ENCODE data around the gene FBXW11.
"Not testable (repeated sequence)": the region's sequence is repeated elsewhere in the genome, so short reads cannot be mapped to it uniquely, and the experiment has no call there.

FBXW11 gene

GRCh38 chr5:171913987-171914273, 92.5 kb downstream of the FBXW11 start:
- DNase-seq (ENCODE audit: low read depth in 3 of 3): no peak

GRCh38 chr5:171911152-171911551, 95.3 kb downstream of the FBXW11 start:
- DNase-seq (ENCODE audit: low read depth in 3 of 3): no peak

GRCh38 chr5:171908638-171909037, 97.8 kb downstream of the FBXW11 start:
- DNase-seq (ENCODE audit: low read depth in 3 of 3): no peak

GRCh38 chr5:171907725-171908343, 98.6 kb downstream of the FBXW11 start:
- DNase-seq (ENCODE audit: low read depth in 3 of 3): peak in 1 of 3 donors; percentile 31

- DNase-seq (ENCODE audit: low read depth in 3 of 3): no peak
Observed at GRCh38 chr5:171906703-171907590, 99.5 kb downstream of the FBXW11 start.

- DNase-seq (ENCODE audit: low read depth in 3 of 3): no peak
Observed at GRCh38 chr5:171906066-171906570, 100.3 kb downstream of the FBXW11 start.

- no peak for DNase-seq (ENCODE audit: low read depth in 3 of 3)
Observed at GRCh38 chr5:171904886-171905285, 101.6 kb downstream of the FBXW11 start.

- DNase-seq (ENCODE audit: low read depth in 3 of 3): no peak
Observed at GRCh38 chr5:171901764-171902163, 104.7 kb downstream of the FBXW11 start.

GRCh38 chr5:171899792-171900191, 106.6 kb downstream of the FBXW11 start:
- DNase-seq (ENCODE audit: low read depth in 3 of 3): no peak

GRCh38 chr5:171898879-171899278, 107.6 kb downstream of the FBXW11 start:
- DNase-seq (ENCODE audit: low read depth in 3 of 3): no peak

GRCh38 chr5:171898386-171898785, 108.1 kb downstream of the FBXW11 start:
- DNase-seq (ENCODE audit: low read depth in 3 of 3): no peak

GRCh38 chr5:171897231-171897630, 109.2 kb downstream of the FBXW11 start:
- DNase-seq (ENCODE audit: low read depth in 3 of 3): no peak

GRCh38 chr5:171895081-171895480, 111.4 kb downstream of the FBXW11 start:
- DNase-seq (ENCODE audit: low read depth in 3 of 3): no peak

GRCh38 chr5:171893290-171893886, 113.0 kb downstream of the FBXW11 start:
- DNase-seq (ENCODE audit: low read depth in 3 of 3): no peak

- no peak for DNase-seq (ENCODE audit: low read depth in 3 of 3)
Observed at GRCh38 chr5:171891595-171891994, 114.8 kb downstream of the FBXW11 start.

- no peak for DNase-seq (ENCODE audit: low read depth in 3 of 3)
Observed at GRCh38 chr5:171891150-171891549, 115.3 kb downstream of the FBXW11 start.

GRCh38 chr5:171888051-171888481, 118.4 kb downstream of the FBXW11 start:
- no peak for DNase-seq (ENCODE audit: low read depth in 3 of 3)

GRCh38 chr5:171886037-171886436, 120.4 kb downstream of the FBXW11 start:
- DNase-seq (ENCODE audit: low read depth in 3 of 3): not testable (repeated sequence)

- DNase-seq (ENCODE audit: low read depth in 3 of 3): peak in 2 of 3 donors; percentile 20 to 21
Observed at GRCh38 chr5:171882118-171882517, 124.3 kb downstream of the FBXW11 start.

GRCh38 chr5:171874234-171874633, 132.2 kb downstream of the FBXW11 start:
- DNase-seq (ENCODE audit: low read depth in 3 of 3): no peak

GRCh38 chr5:171872666-171873065, 133.8 kb downstream of the FBXW11 start:
- DNase-seq (ENCODE audit: low read depth in 3 of 3): no peak

GRCh38 chr5:171871711-171872110, 134.7 kb downstream of the FBXW11 start:
- DNase-seq (ENCODE audit: low read depth in 3 of 3): no peak

GRCh38 chr5:171869956-171870355, 136.5 kb downstream of the FBXW11 start:
- no peak for DNase-seq (ENCODE audit: low read depth in 3 of 3)

All from stimulated activated CD4-positive, alpha-beta T cell treated with anti-CD3 and anti-CD28 coated beads, TNF-alpha, amount 100 ng/mL, for 48 hours (primary cell).